SK-N-SH treated with all-trans-retinoic acid at 6 μM for 48 hours (cell line): ENCODE data around the gene ADGRG6.
"Not testable (repeated sequence)": the region's sequence is repeated elsewhere in the genome, so short reads cannot be mapped to it uniquely, and the experiment has no call there.

Experiments
- ATAC-seq: fragments of 200-7000 bp; cut with Tn5 transposase; 3 replicates; pipeline ENCODE4 v1.9.1; 2020; ENCODE audit warnings: mild to moderate bottlenecking, moderate library complexity
- ARNTL ChIP-seq: fragments of 450-650 bp; formaldehyde crosslinking; IDR thresholded peaks from 2 replicates; pipeline ENCODE4 v1.5.0; 2020; ENCODE audit warnings: low read depth, mild to moderate bottlenecking, moderate library complexity, borderline replicate concordance
- BACH2 ChIP-seq: fragments of 250-450 bp; sonication (Bioruptor Pico); IDR thresholded peaks from 2 replicates; pipeline ENCODE4 v1.9.0; 2021; ENCODE audit warnings: mild to moderate bottlenecking, borderline replicate concordance
- CREB5 ChIP-seq: fragments of 250-450 bp; sonication (Bioruptor Pico); IDR thresholded peaks from 2 replicates; pipeline ENCODE4 v1.5.1; 2020; ENCODE audit warnings: low read depth, mild to moderate bottlenecking, moderate library complexity
- CSDC2 ChIP-seq: fragments of 250-450 bp; sonication (Bioruptor Pico); IDR thresholded peaks from 2 replicates; pipeline ENCODE4 v1.5.0; 2020; ENCODE audit warnings: mild to moderate bottlenecking, moderate library complexity
- ESRRG ChIP-seq: fragments of 250-450 bp; sonication (Bioruptor Pico); IDR thresholded peaks from 2 replicates; pipeline ENCODE4 v1.6.1; 2021; ENCODE audit warnings: mild to moderate bottlenecking
- ISL1 ChIP-seq: fragments of 250-450 bp; sonication (Bioruptor Pico); IDR thresholded peaks from 2 replicates; pipeline ENCODE4 v2.1.2; 2022; ENCODE audit warnings: mild to moderate bottlenecking, moderate library complexity
- PPARA ChIP-seq: fragments of 250-450 bp; sonication (Bioruptor Pico); IDR thresholded peaks from 2 replicates; pipeline ENCODE4 v1.5.0; 2020; ENCODE audit warnings: mild to moderate bottlenecking, borderline replicate concordance
- SNAI2 ChIP-seq: fragments of 250-450 bp; sonication (Bioruptor Pico); IDR thresholded peaks from 2 replicates; pipeline ENCODE4 v1.5.0; 2020; ENCODE audit warnings: mild to moderate bottlenecking, moderate library complexity
- TCF4 ChIP-seq: fragments of 250-450 bp; sonication (Bioruptor Pico); IDR thresholded peaks from 2 replicates; pipeline ENCODE4 v1.8.0; 2021; ENCODE audit warnings: mild to moderate bottlenecking, moderate library complexity, borderline replicate concordance
- TOX ChIP-seq: fragments of 250-450 bp; sonication (Bioruptor Pico); IDR thresholded peaks from 2 replicates; pipeline ENCODE4 v1.8.0; 2021; ENCODE audit warnings: mild to moderate bottlenecking, moderate library complexity, borderline replicate concordance
- ZC3H10 ChIP-seq: fragments of 250-450 bp; sonication (Bioruptor Pico); IDR thresholded peaks from 2 replicates; pipeline ENCODE4 v1.5.1; 2021; ENCODE audit warnings: mild to moderate bottlenecking, moderate library complexity
- ZFP3 ChIP-seq: fragments of 250-450 bp; sonication (Bioruptor Pico); IDR thresholded peaks from 2 replicates; pipeline ENCODE4 v1.5.0; 2020; ENCODE audit warnings: mild to moderate bottlenecking, moderate library complexity
- ZFP30 ChIP-seq: fragments of 450-650 bp; formaldehyde crosslinking; IDR thresholded peaks from 2 replicates; pipeline ENCODE4 v1.5.0; 2022; ENCODE audit warnings: mild to moderate bottlenecking, moderate library complexity
- ZNF565 ChIP-seq: fragments of 450-650 bp; formaldehyde crosslinking; conservative IDR thresholded peaks from 2 replicates; pipeline ENCODE4 v1.5.0; 2020; ENCODE audit warnings: low read depth, mild to moderate bottlenecking, moderate library complexity
- ZNF70 ChIP-seq: fragments of 450-650 bp; formaldehyde crosslinking; IDR thresholded peaks from 2 replicates; pipeline ENCODE4 v1.5.0; 2020; ENCODE audit warnings: mild to moderate bottlenecking, moderate library complexity
- TF ChIP-seq, protein P1 (sequence below): fragments of 250-450 bp; sonication (Bioruptor Pico); IDR thresholded peaks from 2 replicates; pipeline ENCODE4 v1.5.1; 2021; ENCODE audit warnings: mild to moderate bottlenecking, moderate library complexity
- TF ChIP-seq, protein P2 (sequence below): fragments of 250-450 bp; sonication (Bioruptor Pico); IDR thresholded peaks from 2 replicates; pipeline ENCODE4 v1.5.0; 2020; ENCODE audit warnings: mild to moderate bottlenecking, moderate library complexity
- TF ChIP-seq, protein P3 (sequence below): fragments of 250-450 bp; sonication (Bioruptor Pico); IDR thresholded peaks from 2 replicates; pipeline ENCODE4 v1.8.0; 2021; ENCODE audit warnings: low read depth, mild to moderate bottlenecking, moderate library complexity, borderline replicate concordance

ADGRG6 gene

DNA sequence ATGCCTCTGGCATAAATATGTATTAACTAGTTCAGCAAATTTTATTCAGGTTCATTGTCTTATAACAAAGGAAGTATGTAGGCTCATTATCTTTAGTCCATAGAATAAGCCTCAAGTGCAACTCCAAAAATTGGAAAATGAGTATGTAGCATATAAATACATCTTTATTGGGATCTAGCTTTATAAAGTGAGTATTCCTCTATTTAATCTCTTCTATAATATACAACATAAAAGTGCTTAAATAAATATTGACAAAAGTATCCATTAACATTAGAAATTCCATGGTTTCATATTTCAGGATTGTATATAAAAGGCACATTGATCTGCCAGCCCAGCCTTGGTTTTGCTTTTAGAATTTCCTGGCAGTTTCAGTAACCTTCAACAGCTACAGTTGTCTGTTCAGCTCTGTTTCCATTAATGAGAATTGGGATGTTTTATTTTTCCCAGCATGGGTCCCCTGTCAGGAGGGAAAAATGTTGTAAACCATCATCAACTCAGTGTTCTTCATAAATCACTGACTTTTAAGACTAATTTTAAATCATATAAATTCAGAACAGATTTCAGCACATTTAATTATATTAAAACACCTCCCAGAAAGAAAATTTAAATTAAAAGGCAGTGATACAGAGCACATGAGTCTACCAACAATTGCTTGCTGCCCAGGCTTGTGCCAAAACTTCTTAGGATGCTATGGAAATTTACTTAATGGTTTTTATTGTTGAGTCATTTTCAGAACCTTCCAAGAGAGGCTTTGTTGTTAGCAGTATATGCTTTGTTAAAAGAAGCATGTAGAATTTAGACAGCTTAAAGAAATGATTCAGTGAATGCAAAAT lies 119.7 kb downstream of the ADGRG6 start:
- ATAC-seq = peak; percentile 33; the same call in 1 of the 3 replicates
- TF ChIP-seq CSDC2 (no peak), ESRRG (CRISPR knock-in tag) (no peak), ZNF70 (CRISPR knock-in tag) (no peak), CREB5 (CRISPR knock-in tag) (no peak), TCF4 (CRISPR knock-in tag) (no peak), ZNF565 (CRISPR knock-in tag) (no peak), TOX (CRISPR knock-in tag) (no peak), ZC3H10 (CRISPR knock-in tag) (no peak), ZFP3 (CRISPR knock-in tag) (no peak), PPARA (CRISPR knock-in tag) (no peak), ARNTL (CRISPR knock-in tag) (no peak), ZFP30 (CRISPR knock-in tag) (no peak), ISL1 (no peak), BACH2 (CRISPR knock-in tag) (no peak), SNAI2 (CRISPR knock-in tag) (no peak)
- TF ChIP-seq, protein P1, sequence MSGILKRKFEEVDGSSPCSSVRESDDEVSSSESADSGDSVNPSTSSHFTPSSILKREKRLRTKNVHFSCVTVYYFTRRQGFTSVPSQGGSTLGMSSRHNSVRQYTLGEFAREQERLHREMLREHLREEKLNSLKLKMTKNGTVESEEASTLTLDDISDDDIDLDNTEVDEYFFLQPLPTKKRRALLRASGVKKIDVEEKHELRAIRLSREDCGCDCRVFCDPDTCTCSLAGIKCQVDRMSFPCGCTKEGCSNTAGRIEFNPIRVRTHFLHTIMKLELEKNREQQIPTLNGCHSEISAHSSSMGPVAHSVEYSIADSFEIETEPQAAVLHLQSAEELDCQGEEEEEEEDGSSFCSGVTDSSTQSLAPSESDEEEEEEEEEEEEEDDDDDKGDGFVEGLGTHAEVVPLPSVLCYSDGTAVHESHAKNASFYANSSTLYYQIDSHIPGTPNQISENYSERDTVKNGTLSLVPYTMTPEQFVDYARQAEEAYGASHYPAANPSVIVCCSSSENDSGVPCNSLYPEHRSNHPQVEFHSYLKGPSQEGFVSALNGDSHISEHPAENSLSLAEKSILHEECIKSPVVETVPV = no peak
- TF ChIP-seq, protein P2, sequence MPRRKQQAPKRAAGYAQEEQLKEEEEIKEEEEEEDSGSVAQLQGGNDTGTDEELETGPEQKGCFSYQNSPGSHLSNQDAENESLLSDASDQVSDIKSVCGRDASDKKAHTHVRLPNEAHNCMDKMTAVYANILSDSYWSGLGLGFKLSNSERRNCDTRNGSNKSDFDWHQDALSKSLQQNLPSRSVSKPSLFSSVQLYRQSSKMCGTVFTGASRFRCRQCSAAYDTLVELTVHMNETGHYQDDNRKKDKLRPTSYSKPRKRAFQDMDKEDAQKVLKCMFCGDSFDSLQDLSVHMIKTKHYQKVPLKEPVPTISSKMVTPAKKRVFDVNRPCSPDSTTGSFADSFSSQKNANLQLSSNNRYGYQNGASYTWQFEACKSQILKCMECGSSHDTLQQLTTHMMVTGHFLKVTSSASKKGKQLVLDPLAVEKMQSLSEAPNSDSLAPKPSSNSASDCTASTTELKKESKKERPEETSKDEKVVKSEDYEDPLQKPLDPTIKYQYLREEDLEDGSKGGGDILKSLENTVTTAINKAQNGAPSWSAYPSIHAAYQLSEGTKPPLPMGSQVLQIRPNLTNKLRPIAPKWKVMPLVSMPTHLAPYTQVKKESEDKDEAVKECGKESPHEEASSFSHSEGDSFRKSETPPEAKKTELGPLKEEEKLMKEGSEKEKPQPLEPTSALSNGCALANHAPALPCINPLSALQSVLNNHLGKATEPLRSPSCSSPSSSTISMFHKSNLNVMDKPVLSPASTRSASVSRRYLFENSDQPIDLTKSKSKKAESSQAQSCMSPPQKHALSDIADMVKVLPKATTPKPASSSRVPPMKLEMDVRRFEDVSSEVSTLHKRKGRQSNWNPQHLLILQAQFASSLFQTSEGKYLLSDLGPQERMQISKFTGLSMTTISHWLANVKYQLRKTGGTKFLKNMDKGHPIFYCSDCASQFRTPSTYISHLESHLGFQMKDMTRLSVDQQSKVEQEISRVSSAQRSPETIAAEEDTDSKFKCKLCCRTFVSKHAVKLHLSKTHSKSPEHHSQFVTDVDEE (CRISPR knock-in tag) = no peak

- not testable (repeated sequence) for ATAC-seq
Observed at GRCh38 chr6:142426444-142427132, 124.8 kb downstream of the ADGRG6 start.

- not testable (repeated sequence) for ATAC-seq
Observed at GRCh38 chr6:142428468-142428867, 126.7 kb downstream of the ADGRG6 start.

GRCh38 chr6:142429195-142429594 lies 127.4 kb downstream of the ADGRG6 start:
- no peak; the same call in 2 of the 3 replicates for ATAC-seq
- TF ChIP-seq, protein P2 (CRISPR knock-in tag) = no peak
- TF ChIP-seq ISL1 = no peak
- no peak for TF ChIP-seq CREB5 (CRISPR knock-in tag)
- TF ChIP-seq ZNF70 (CRISPR knock-in tag) = no peak
- TF ChIP-seq, protein P3, sequence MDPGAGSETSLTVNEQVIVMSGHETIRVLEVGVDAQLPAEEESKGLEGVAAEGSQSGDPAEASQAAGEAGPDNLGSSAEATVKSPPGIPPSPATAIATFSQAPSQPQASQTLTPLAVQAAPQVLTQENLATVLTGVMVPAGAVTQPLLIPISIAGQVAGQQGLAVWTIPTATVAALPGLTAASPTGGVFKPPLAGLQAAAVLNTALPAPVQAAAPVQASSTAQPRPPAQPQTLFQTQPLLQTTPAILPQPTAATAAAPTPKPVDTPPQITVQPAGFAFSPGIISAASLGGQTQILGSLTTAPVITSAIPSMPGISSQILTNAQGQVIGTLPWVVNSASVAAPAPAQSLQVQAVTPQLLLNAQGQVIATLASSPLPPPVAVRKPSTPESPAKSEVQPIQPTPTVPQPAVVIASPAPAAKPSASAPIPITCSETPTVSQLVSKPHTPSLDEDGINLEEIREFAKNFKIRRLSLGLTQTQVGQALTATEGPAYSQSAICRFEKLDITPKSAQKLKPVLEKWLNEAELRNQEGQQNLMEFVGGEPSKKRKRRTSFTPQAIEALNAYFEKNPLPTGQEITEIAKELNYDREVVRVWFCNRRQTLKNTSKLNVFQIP (CRISPR knock-in tag) = no peak
- TF ChIP-seq, protein P1 = no peak
